ENCODE results near the gene SMARCA2. TPM values are rescaled to one million over a fixed set of nuclear protein-coding genes. Genes with fewer than 3 reads are reported as not detected.
A peak's percentile ranks its signal among the peaks of the same experiment; 100 is the strongest.

SMARCA2 gene
- total and polyA plus RNA-seq, 5 experiments from 2014 or later: 36.1 to 238 (median 78.7) TPM

DNA sequence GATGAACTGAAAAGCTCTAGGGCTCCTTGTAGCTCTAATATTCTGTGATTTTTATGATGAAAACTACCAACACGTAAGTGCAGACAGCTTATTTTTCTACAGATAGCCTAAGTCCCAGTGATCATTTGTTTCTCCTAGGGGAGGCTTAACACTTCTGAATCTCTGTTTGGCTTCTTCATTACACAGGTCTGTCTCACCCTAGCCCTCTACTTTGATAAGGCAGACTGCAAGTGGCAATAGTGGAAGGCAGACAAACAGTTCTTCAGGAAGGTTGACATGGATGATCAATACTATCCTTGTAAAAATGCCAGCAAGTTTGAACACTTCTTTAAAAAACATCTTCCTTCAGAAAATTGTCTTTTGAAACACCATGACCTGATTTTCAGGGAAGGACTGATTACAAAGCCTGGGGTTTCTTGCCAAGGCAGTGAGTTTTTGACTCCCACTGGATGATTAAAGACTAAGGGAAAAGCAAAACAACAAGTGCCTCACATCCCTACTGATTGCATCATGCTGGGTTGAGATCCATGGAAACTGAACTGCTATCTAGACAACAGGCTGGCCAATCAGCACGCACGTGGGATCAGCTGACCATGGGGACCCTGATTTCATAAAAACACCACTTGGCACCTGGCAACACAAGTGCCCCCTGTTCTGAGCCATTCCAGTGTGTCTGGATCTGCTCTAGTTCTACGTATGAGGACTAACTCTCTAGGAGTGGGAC lies 212.2 kb downstream of the SMARCA2 start:
- Mint-ChIP-seq H3K9me3 (peaks cover 0 to 14% (median 6%) of the 10 kb centered on the region in 9 donors), H3K27ac (no peak overlapping the region), H3K27me3 (peaks cover 0 to 3% (median 0%) of the 10 kb centered on the region in 5 donors), H3K4me1 (peaks cover 0 to 18% (median 1%) of the 10 kb centered on the region in 4 donors), H3K36me3 (peaks cover 0 to 8% (median 4%) of the 10 kb centered on the region in 3 donors), H3K4me3 (no peak overlapping the region)
- DNase-seq (no peak), ATAC-seq (no peak)
- POLR2A ChIA-PET: no interaction called here

- no peak for DNase-seq
- H3K36me3 Mint-ChIP-seq: peaks cover 0 to 5% (median 4%) of the 10 kb centered on the region in 3 donors
- no peak overlapping the region for H3K27ac Mint-ChIP-seq
- no peak overlapping the region for H3K4me3 Mint-ChIP-seq
- peaks cover 0 to 9% (median 4%) of the 10 kb centered on the region in 9 donors for H3K9me3 Mint-ChIP-seq
- peaks cover 0 to 18% (median 1%) of the 10 kb centered on the region in 4 donors for H3K4me1 Mint-ChIP-seq
- POLR2A ChIA-PET: no interaction called here
- peaks cover 0 to 4% (median 0%) of the 10 kb centered on the region in 5 donors for H3K27me3 Mint-ChIP-seq
- no peak for ATAC-seq
Observed at GRCh38 chr9:2228132-2228531, 213.0 kb downstream of the SMARCA2 start.

- no peak for ATAC-seq
- H3K4me3 Mint-ChIP-seq: no peak overlapping the region
- peaks cover 0 to 6% (median 0%) of the 10 kb centered on the region in 5 donors for H3K27me3 Mint-ChIP-seq
- peaks cover 0 to 5% (median 4%) of the 10 kb centered on the region in 3 donors for H3K36me3 Mint-ChIP-seq
- H3K27ac Mint-ChIP-seq: no peak overlapping the region
- H3K9me3 Mint-ChIP-seq: peaks cover 0 to 9% (median 4%) of the 10 kb centered on the region in 9 donors
- DNase-seq: no peak
- peaks cover 0 to 18% (median 1%) of the 10 kb centered on the region in 4 donors for H3K4me1 Mint-ChIP-seq
- POLR2A ChIA-PET: no interaction called here
Observed at GRCh38 chr9:2228641-2229040, 213.5 kb downstream of the SMARCA2 start.

GRCh38 chr9:2229109-2229721 lies 214.1 kb downstream of the SMARCA2 start:
- Mint-ChIP-seq H3K4me3 (peak overlapping the region in 1 of 10 donors; percentile 48), H3K36me3 (peaks cover 0 to 5% (median 4%) of the 10 kb centered on the region in 3 donors), H3K9me3 (peaks cover 0 to 9% (median 4%) of the 10 kb centered on the region in 9 donors), H3K4me1 (peaks cover 0 to 18% (median 1%) of the 10 kb centered on the region in 4 donors), H3K27ac (no peak overlapping the region), H3K27me3 (peaks cover 0 to 6% (median 0%) of the 10 kb centered on the region in 5 donors)
- POLR2A ChIA-PET: no interaction called here
- DNase-seq: no peak
- no peak for ATAC-seq

DNA sequence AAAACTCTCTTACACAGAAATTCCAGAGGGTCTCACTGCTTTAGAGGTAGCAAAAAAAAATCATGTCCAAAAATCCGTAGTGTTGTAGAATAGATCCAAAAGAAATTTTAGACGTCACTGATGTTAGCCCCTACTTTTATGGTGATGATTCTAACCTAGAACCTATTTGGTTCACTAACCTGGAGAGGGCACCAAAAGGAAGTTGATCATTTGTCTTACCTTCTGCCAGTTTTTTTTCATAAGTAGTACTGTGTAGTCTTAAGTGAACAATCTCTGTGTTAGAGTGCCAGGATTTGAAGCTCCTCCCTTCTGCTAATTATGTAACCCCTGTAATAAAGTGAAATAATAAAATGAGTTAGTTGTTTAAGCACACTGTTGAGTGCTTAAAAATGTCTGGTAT lies 215.2 kb downstream of the SMARCA2 start:
- no peak for ATAC-seq
- Mint-ChIP-seq H3K36me3 (peaks cover 0 to 5% (median 4%) of the 10 kb centered on the region in 3 donors), H3K4me3 (no peak overlapping the region), H3K9me3 (peaks cover 0 to 9% (median 4%) of the 10 kb centered on the region in 9 donors), H3K27me3 (peaks cover 0 to 3% (median 0%) of the 10 kb centered on the region in 5 donors), H3K4me1 (peaks cover 0 to 18% (median 1%) of the 10 kb centered on the region in 4 donors), H3K27ac (no peak overlapping the region)
- POLR2A ChIA-PET: no interaction called here
- DNase-seq: no peak

GRCh38 chr9:2231101-2231500 lies 216.0 kb downstream of the SMARCA2 start:
- H3K9me3 Mint-ChIP-seq: peaks cover 0 to 9% (median 4%) of the 10 kb centered on the region in 9 donors
- peaks cover 0 to 5% (median 4%) of the 10 kb centered on the region in 3 donors for H3K36me3 Mint-ChIP-seq
- POLR2A ChIA-PET: no interaction called here
- no peak for ATAC-seq
- no peak overlapping the region for H3K27ac Mint-ChIP-seq
- H3K27me3 Mint-ChIP-seq: peaks cover 0 to 3% (median 0%) of the 10 kb centered on the region in 5 donors
- peaks cover 0 to 18% (median 1%) of the 10 kb centered on the region in 4 donors for H3K4me1 Mint-ChIP-seq
- no peak overlapping the region for H3K4me3 Mint-ChIP-seq
- DNase-seq: no peak

GRCh38 chr9:2231829-2232228 lies 216.7 kb downstream of the SMARCA2 start:
- Mint-ChIP-seq H3K27me3 (peaks cover 0 to 3% (median 0%) of the 10 kb centered on the region in 5 donors), H3K27ac (no peak overlapping the region), H3K9me3 (peaks cover 0 to 9% (median 4%) of the 10 kb centered on the region in 9 donors), H3K4me1 (peaks cover 0 to 18% (median 1%) of the 10 kb centered on the region in 4 donors), H3K4me3 (no peak overlapping the region), H3K36me3 (peaks cover 0 to 5% (median 4%) of the 10 kb centered on the region in 3 donors)
- ATAC-seq (no peak), DNase-seq (no peak)
- POLR2A ChIA-PET: no interaction called here

- Mint-ChIP-seq H3K4me1 (peaks cover 0 to 17% (median 1%) of the 10 kb centered on the region in 4 donors), H3K4me3 (no peak overlapping the region), H3K9me3 (peaks cover 0 to 9% (median 4%) of the 10 kb centered on the region in 9 donors), H3K36me3 (peaks cover 0 to 5% (median 4%) of the 10 kb centered on the region in 3 donors), H3K27me3 (peaks cover 0 to 3% (median 0%) of the 10 kb centered on the region in 5 donors), H3K27ac (no peak overlapping the region)
- POLR2A ChIA-PET: no interaction called here
- no peak for ATAC-seq
- DNase-seq: no peak
Observed at GRCh38 chr9:2233274-2233673, 218.1 kb downstream of the SMARCA2 start.

- no peak for ATAC-seq
- POLR2A ChIA-PET: no interaction called here
- Mint-ChIP-seq H3K27me3 (peaks cover 0 to 9% (median 4%) of the 10 kb centered on the region in 5 donors), H3K4me3 (no peak overlapping the region), H3K27ac (no peak overlapping the region), H3K9me3 (peaks cover 0 to 9% (median 4%) of the 10 kb centered on the region in 9 donors), H3K4me1 (peaks cover 0 to 8% (median 1%) of the 10 kb centered on the region in 4 donors), H3K36me3 (peaks cover 0 to 5% (median 4%) of the 10 kb centered on the region in 3 donors)
- DNase-seq: no peak
Observed at GRCh38 chr9:2234371-2234893, 219.3 kb downstream of the SMARCA2 start.

- ATAC-seq: no peak
- H3K27me3 Mint-ChIP-seq: peaks cover 1 to 19% (median 8%) of the 10 kb centered on the region in 5 donors
- no peak overlapping the region for H3K27ac Mint-ChIP-seq
- DNase-seq: no peak
- peaks cover 0 to 3% (median under 1%) of the 10 kb centered on the region in 9 donors for H3K9me3 Mint-ChIP-seq
- peaks cover 0 to 1% (median 0%) of the 10 kb centered on the region in 3 donors for H3K36me3 Mint-ChIP-seq
- POLR2A ChIA-PET: no interaction called here
- H3K4me3 Mint-ChIP-seq: no peak overlapping the region
- H3K4me1 Mint-ChIP-seq: peaks cover 0 to 2% (median 0%) of the 10 kb centered on the region in 4 donors
Observed at GRCh38 chr9:2235623-2236022, 220.5 kb downstream of the SMARCA2 start.

DNA sequence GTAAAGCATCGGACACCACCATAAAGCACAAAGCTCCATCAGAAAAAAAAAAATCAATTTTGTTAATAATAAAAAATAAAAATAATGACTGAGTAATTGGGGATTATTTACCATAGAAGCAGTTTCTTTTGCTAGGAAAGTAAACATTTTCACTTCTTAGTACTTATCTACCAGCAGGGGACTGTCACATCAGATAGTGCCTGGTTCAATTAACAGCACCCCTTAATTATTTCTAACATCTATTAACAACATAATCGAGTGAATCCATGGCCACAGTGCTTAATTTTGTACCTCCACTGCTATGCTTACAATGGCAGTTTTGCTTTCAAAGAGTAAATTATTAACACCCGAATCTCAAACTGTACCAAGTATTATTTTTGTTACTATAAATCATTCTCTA lies 221.7 kb downstream of the SMARCA2 start:
- POLR2A ChIA-PET: no interaction called here
- ATAC-seq (no peak), DNase-seq (no peak)
- Mint-ChIP-seq H3K4me3 (no peak overlapping the region), H3K27ac (no peak overlapping the region), H3K36me3 (no peaks in the 10 kb centered on the region), H3K27me3 (peaks cover 6 to 28% (median 9%) of the 10 kb centered on the region in 5 donors), H3K4me1 (peaks cover 3 to 5% (median 5%) of the 10 kb centered on the region in 4 donors), H3K9me3 (peaks cover 0 to 2% (median 0%) of the 10 kb centered on the region in 9 donors)

DNA sequence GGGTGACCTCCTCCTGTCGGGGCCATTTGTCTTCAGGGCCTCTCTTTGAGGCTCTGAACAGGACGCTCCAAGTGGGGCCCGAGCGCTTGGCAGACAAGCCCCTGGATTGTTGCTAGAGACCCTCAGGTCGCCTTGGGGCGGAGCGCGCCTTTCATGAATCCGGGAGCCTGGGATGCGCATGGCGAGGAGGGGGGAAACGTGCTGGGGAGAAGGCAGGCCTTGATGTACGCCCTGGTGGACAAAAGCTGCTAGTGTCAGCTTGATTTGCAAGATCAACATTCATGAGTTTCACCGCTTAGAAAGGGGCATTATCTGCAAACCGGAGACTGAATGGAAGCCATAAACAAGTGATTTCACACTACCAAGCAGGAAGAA lies 226.3 kb downstream of the SMARCA2 start:
- H3K4me1 Mint-ChIP-seq: peaks cover 9 to 18% (median 16%) of the 10 kb centered on the region in 4 donors
- H3K4me3 Mint-ChIP-seq: peak overlapping the region in 7 of 10 donors; percentile 68 to 80 (median 77)
- peak in 1 of 2 donors; percentile 9 for ATAC-seq
- peaks cover 12 to 55% (median 16%) of the 10 kb centered on the region in 5 donors for H3K27me3 Mint-ChIP-seq
- H3K36me3 Mint-ChIP-seq: peaks cover 0 to 13% (median 8%) of the 10 kb centered on the region in 3 donors
- DNase-seq: peak in 2 of 10 donors; percentile 4 to 5
- peaks cover 0 to 15% (median 8%) of the 10 kb centered on the region in 9 donors for H3K9me3 Mint-ChIP-seq
- peak overlapping the region in 1 of 10 donors; percentile 5 for H3K27ac Mint-ChIP-seq
- POLR2A ChIA-PET: no interaction called here
